Neural progenitor cell (in vitro differentiated cells): ENCODE data around the gene PLEKHJ1. TPM values are rescaled to one million over a fixed set of nuclear protein-coding genes. Genes with fewer than 3 reads are reported as not detected.

Source experiments
- DNase-seq: peaks from one replicate; pipeline ENCODE4 v3.0.0-alpha.2; 2016; ENCODE audit warnings: low spot score
- H2AFZ ChIP-seq: fragments of 200-600 bp; sonication (generic); replicated peaks from 2 replicates; pipeline ENCODE4 v1.6.1; 2016; ENCODE audit warnings: antibody characterized with exemption
- H3F3A ChIP-seq: fragments of 200-600 bp; sonication (generic); 2 replicates; pipeline ENCODE4 v1.6.1; 2016; ENCODE audit warnings: antibody characterized with exemption, low read depth
- H3K27ac ChIP-seq: fragments of 200-600 bp; sonication (generic); 2 replicates; pipeline ENCODE4 v1.5.1; 2016; ENCODE audit warnings: mild to moderate bottlenecking
- H3K27me3 ChIP-seq: fragments of 200-600 bp; sonication (generic); 2 replicates; pipeline ENCODE4 v1.6.1; 2016; ENCODE audit warnings: mild to moderate bottlenecking, moderate library complexity
- H3K36me3 ChIP-seq: fragments of 200-600 bp; sonication (generic); 2 replicates; pipeline ENCODE4 v1.5.1; 2016
- H3K4me1 ChIP-seq: fragments of 200-600 bp; sonication (generic); 2 replicates; pipeline ENCODE4 v1.6.1; 2016; ENCODE audit warnings: mixed run types
- H3K4me2 ChIP-seq: fragments of 200-600 bp; sonication (generic); 2 replicates; pipeline ENCODE4 v1.6.1; 2016
- H3K4me3 ChIP-seq: fragments of 200-600 bp; sonication (generic); 2 replicates; pipeline ENCODE4 v1.5.1; 2016
- H3K79me2 ChIP-seq: fragments of 200-600 bp; sonication (generic); 2 replicates; pipeline ENCODE4 v1.6.1; 2016; ENCODE audit warnings: low read depth
- H3K9ac ChIP-seq: fragments of 200-600 bp; sonication (generic); 2 replicates; pipeline ENCODE4 v1.6.1; 2016
- H3K9me3 ChIP-seq: fragments of 200-600 bp; sonication (generic); 2 replicates; pipeline ENCODE4 v1.5.1; 2016; ENCODE audit warnings: low read depth
- H4K20me1 ChIP-seq: fragments of 200-600 bp; sonication (generic); 2 replicates; pipeline ENCODE4 v1.6.1; 2016; ENCODE audit warnings: low read depth
- H3K27ac Mint-ChIP-seq: 3 replicates; pipeline ENCODE4 v1.8.0; 2021; ENCODE audit warnings: mixed read lengths
- H3K27me3 Mint-ChIP-seq: 2 replicates; pipeline ENCODE4 v1.8.0; 2022; ENCODE audit warnings: low read depth, mild to moderate bottlenecking, inconsistent platforms, moderate library complexity, mixed read lengths; ENCODE audit not compliant: insufficient read depth
- H3K36me3 Mint-ChIP-seq: 3 replicates; pipeline ENCODE4 v1.8.0; 2021; ENCODE audit warnings: mixed read lengths
- H3K4me1 Mint-ChIP-seq: 3 replicates; pipeline ENCODE4 v1.8.0; 2021; ENCODE audit warnings: mixed read lengths
- H3K4me3 Mint-ChIP-seq: 3 replicates; pipeline ENCODE4 v1.8.0; 2021; ENCODE audit warnings: mild to moderate bottlenecking, moderate library complexity, mixed read lengths
- H3K9me3 Mint-ChIP-seq: 3 replicates; pipeline ENCODE4 v1.8.0; 2020; ENCODE audit warnings: mixed read lengths
- CTCF ChIP-seq: fragments of 200-600 bp; sonication (generic); IDR thresholded peaks from 2 replicates; pipeline ENCODE4 v1.5.1; 2017; ENCODE audit warnings: antibody characterized with exemption, mild to moderate bottlenecking
- EZH2 ChIP-seq: fragments of 200-600 bp; sonication (generic); IDR thresholded peaks from 2 replicates; pipeline ENCODE4 v1.6.1; 2017; ENCODE audit warnings: antibody characterized with exemption, mild to moderate bottlenecking, moderate library complexity
- EZH2phosphoT487 ChIP-seq: fragments of 200-600 bp; sonication (generic); IDR thresholded peaks from 2 replicates; pipeline ENCODE4 v1.6.1; 2017; ENCODE audit warnings: antibody characterized with exemption
- total RNA-seq: library from RNA; depleted of rRNA; stranded (reverse); fragments of >200 nt; gene quantifications from 2 replicates; pipeline ENCODE4 v1.2.3, GENCODE V29; 2015; ENCODE audit warnings: low replicate concordance

PLEKHJ1 gene
- total RNA-seq, 1 donor from 2014 or later = 77.6 TPM

GRCh38 chr19:2223959-2224358 lies 12.2 kb downstream of the PLEKHJ1 start:
- H3K4me3 ChIP-seq = no peak overlapping the region
- H3K27ac Mint-ChIP-seq = peak overlapping the region; percentile 37
- no peak overlapping the region for H3K4me2 ChIP-seq
- H3K9me3 Mint-ChIP-seq = no peaks in the 10 kb centered on the region
- no peak overlapping the region for H3K4me3 Mint-ChIP-seq
- no peaks in the 10 kb centered on the region for H3F3A ChIP-seq
- no peaks in the 10 kb centered on the region for H3K36me3 ChIP-seq
- TF ChIP-seq EZH2 (no peak), CTCF (no peak), EZH2phosphoT487 (no peak)
- no peaks in the 10 kb centered on the region for H3K4me1 ChIP-seq
- no peaks in the 10 kb centered on the region for H3K79me2 ChIP-seq
- no peak for DNase-seq
- peaks cover 14% of the 10 kb centered on the region for H3K36me3 Mint-ChIP-seq
- no peak overlapping the region for H3K9ac ChIP-seq
- no peaks in the 10 kb centered on the region for H3K9me3 ChIP-seq
- peaks cover 6% of the 10 kb centered on the region for H3K27me3 Mint-ChIP-seq
- H3K27ac ChIP-seq = no peak overlapping the region
- H3K4me1 Mint-ChIP-seq = no peaks in the 10 kb centered on the region
- no peak overlapping the region for H2AFZ ChIP-seq
- H3K27me3 ChIP-seq = no peaks in the 10 kb centered on the region
- no peaks in the 10 kb centered on the region for H4K20me1 ChIP-seq

DNA sequence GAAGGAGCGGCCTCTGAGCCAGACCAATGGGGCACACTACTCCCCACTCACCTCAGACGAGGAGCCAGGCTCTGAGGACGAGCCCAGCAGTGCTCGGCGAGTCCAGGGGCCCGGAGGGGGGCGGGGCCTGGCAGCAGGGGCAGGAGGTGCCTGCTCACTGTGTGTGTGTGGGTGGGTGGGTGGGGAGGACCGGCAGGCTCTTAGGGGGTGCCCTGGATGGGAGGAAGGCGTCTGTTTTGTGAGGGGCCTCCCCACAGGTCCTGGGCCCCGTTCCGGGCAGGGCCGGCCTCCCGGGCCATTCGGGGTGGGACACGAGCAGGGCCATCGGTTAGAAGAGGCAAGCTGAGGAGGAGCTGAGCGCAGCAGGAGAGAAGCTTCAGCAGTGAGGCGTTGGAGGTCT lies 12.7 kb downstream of the PLEKHJ1 start:
- H3K27ac ChIP-seq = no peak overlapping the region
- TF ChIP-seq EZH2 = no peak
- TF ChIP-seq EZH2phosphoT487 = no peak
- no peak for TF ChIP-seq CTCF
- H3K9me3 ChIP-seq = no peaks in the 10 kb centered on the region
- no peaks in the 10 kb centered on the region for H4K20me1 ChIP-seq
- H3K36me3 ChIP-seq = no peaks in the 10 kb centered on the region
- Mint-ChIP-seq H3K27me3 (peaks cover 6% of the 10 kb centered on the region), H3K4me3 (no peak overlapping the region), H3K4me1 (no peaks in the 10 kb centered on the region), H3K9me3 (no peaks in the 10 kb centered on the region), H3K27ac (no peak overlapping the region), H3K36me3 (peaks cover 12% of the 10 kb centered on the region)
- no peaks in the 10 kb centered on the region for H3K4me1 ChIP-seq
- no peaks in the 10 kb centered on the region for H3K79me2 ChIP-seq
- no peak overlapping the region for H2AFZ ChIP-seq
- H3K4me3 ChIP-seq = no peak overlapping the region
- H3K27me3 ChIP-seq = no peaks in the 10 kb centered on the region
- H3F3A ChIP-seq = no peaks in the 10 kb centered on the region
- no peak overlapping the region for H3K9ac ChIP-seq
- no peak overlapping the region for H3K4me2 ChIP-seq
- no peak for DNase-seq

- H3K27ac ChIP-seq = no peak overlapping the region
- Mint-ChIP-seq H3K27ac (no peak overlapping the region), H3K36me3 (peaks cover 18% of the 10 kb centered on the region), H3K9me3 (no peaks in the 10 kb centered on the region), H3K4me1 (no peaks in the 10 kb centered on the region), H3K27me3 (peaks cover 6% of the 10 kb centered on the region), H3K4me3 (no peak overlapping the region)
- H4K20me1 ChIP-seq = no peaks in the 10 kb centered on the region
- H3K36me3 ChIP-seq = no peaks in the 10 kb centered on the region
- H3K27me3 ChIP-seq = no peaks in the 10 kb centered on the region
- DNase-seq = no peak
- no peak overlapping the region for H2AFZ ChIP-seq
- H3K4me2 ChIP-seq = no peak overlapping the region
- no peak overlapping the region for H3K4me3 ChIP-seq
- H3K9ac ChIP-seq = no peak overlapping the region
- no peak for TF ChIP-seq EZH2
- peak; percentile 16 for TF ChIP-seq CTCF
- TF ChIP-seq EZH2phosphoT487 = no peak
- H3F3A ChIP-seq = no peaks in the 10 kb centered on the region
- no peaks in the 10 kb centered on the region for H3K4me1 ChIP-seq
- H3K79me2 ChIP-seq = no peaks in the 10 kb centered on the region
- H3K9me3 ChIP-seq = no peaks in the 10 kb centered on the region
Observed at GRCh38 chr19:2221918-2222317, 14.2 kb downstream of the PLEKHJ1 start.
